Caco-2 (cell line): ENCODE measurements around the gene SMARCD1. TPM values are rescaled to one million over a fixed set of nuclear protein-coding genes. Genes with fewer than 3 reads are reported as not detected.
A peak's percentile ranks its signal among the peaks of the same experiment; 100 is the strongest.

Source experiments
- BruUV-seq: library from RNA; stranded (reverse); fragments of 400-500 nt; replicated peaks from 2 replicates; lab custom pipeline; 2021; lab: Mats Ljungman, UMichigan
- CTCF ChIA-PET: fragments of 300-600 bp; sonication (Branson Sonifier 250); formaldehyde crosslinking; loops from one replicate; lab custom pipeline; 2022; ENCODE audit warnings: antibody characterized with exemption; lab: Charles Lee
- POLR2A ChIA-PET: fragments of 300-600 bp; sonication (Branson Sonifier 250); formaldehyde crosslinking; loops from one replicate; lab custom pipeline; 2022; ENCODE audit warnings: antibody characterized with exemption; lab: Charles Lee
- DNase-seq, 2 experiments: peaks; one replicate each; pipeline versions ENCODE4 v3.0.0 to v3.0.0-alpha.2; 2020 to 2022
- H3K27me3 ChIP-seq: replicated peaks from 2 replicates; pipeline ENCODE4 v1.6.0; 2011; ENCODE audit warnings: low read length; ENCODE audit not compliant: control insufficient read depth, insufficient read depth
- H3K36me3 ChIP-seq: 2 replicates; pipeline ENCODE4 v1.5.1; 2011; ENCODE audit warnings: low read length; ENCODE audit not compliant: control insufficient read depth, insufficient read depth
- H3K4me1 ChIP-seq: fragments of 250-450 bp; sonication (Bioruptor Pico); 2 replicates; pipeline ENCODE4 v1.5.1; 2020; ENCODE audit warnings: mild to moderate bottlenecking
- H3K4me3 ChIP-seq: 2 replicates; pipeline ENCODE4 v1.5.1; 2011; ENCODE audit warnings: low read depth, mild to moderate bottlenecking, control low read depth, low read length
- H3K9me3 ChIP-seq: fragments of 250-450 bp; sonication (Bioruptor Pico); 2 replicates; pipeline ENCODE4 v1.5.1; 2020; ENCODE audit warnings: mild to moderate bottlenecking, moderate library complexity
- H3K27ac Mint-ChIP-seq: one replicate; pipeline ENCODE4 v1.8.0; 2022; ENCODE audit warnings: mixed read lengths; ENCODE audit not compliant: unreplicated experiment
- H3K27me3 Mint-ChIP-seq: one replicate; pipeline ENCODE4 v1.8.0; 2022; ENCODE audit warnings: mixed read lengths; ENCODE audit not compliant: insufficient read depth, unreplicated experiment
- H3K36me3 Mint-ChIP-seq: one replicate; pipeline ENCODE4 v1.8.0; 2022; ENCODE audit warnings: mild to moderate bottlenecking, mixed read lengths; ENCODE audit not compliant: insufficient read depth, unreplicated experiment
- H3K4me1 Mint-ChIP-seq: one replicate; pipeline ENCODE4 v1.8.0; 2022; ENCODE audit warnings: low read depth, mixed read lengths; ENCODE audit not compliant: unreplicated experiment
- H3K4me3 Mint-ChIP-seq: one replicate; pipeline ENCODE4 v1.8.0; 2022; ENCODE audit warnings: mild to moderate bottlenecking, moderate library complexity, mixed read lengths; ENCODE audit not compliant: unreplicated experiment
- H3K9me3 Mint-ChIP-seq: one replicate; pipeline ENCODE4 v1.8.0; 2022; ENCODE audit warnings: mixed read lengths; ENCODE audit not compliant: unreplicated experiment
- CTCF ChIP-seq, 2 experiments: fragments of 200-600 bp in 1 of 2; IDR thresholded peaks; 1 replicate in 1 of 2; 2 replicates in 1 of 2; pipeline versions ENCODE4 v1.5.1 to v1.8.0; 2011 to 2022; ENCODE audit warnings: antibody characterized with exemption in 1 of 2, control low read depth in 1 of 2, inconsistent platforms in 1 of 2, low read depth in 1 of 2, low read length in 1 of 2, mild to moderate bottlenecking in 1 of 2, moderate library complexity in 1 of 2; ENCODE audit not compliant: insufficient read depth in 1 of 2, severe bottlenecking in 1 of 2, unreplicated experiment in 1 of 2
- intact Hi-C: fragments of 100-400 bp; cut with micrococcal nuclease; formaldehyde crosslinking; loops from one replicate; pipeline ENCODE4 v1.10.0; 2022; ENCODE audit not compliant: unreplicated experiment
- total RNA-seq: library from RNA; stranded (reverse); gene quantifications from 2 replicates; pipeline ENCODE4 v1.2.3, GENCODE V29; 2022

Gene SMARCD1
- total RNA-seq, 1 experiment from 2014 or later = 158 TPM

GRCh38 chr12:50073206-50073605 lies 11.9 kb upstream of the SMARCD1 start:
- Mint-ChIP-seq H3K4me3 (no peak overlapping the region), H3K9me3 (no peaks in the 10 kb centered on the region), H3K4me1 (peaks cover 25% of the 10 kb centered on the region), H3K27ac (no peak overlapping the region), H3K36me3 (peaks cover 5% of the 10 kb centered on the region), H3K27me3 (no peaks in the 10 kb centered on the region)
- Histone ChIP-seq H3K9me3 (no peaks in the 10 kb centered on the region), H3K36me3 (no peaks in the 10 kb centered on the region), H3K27me3 (no peaks in the 10 kb centered on the region), H3K4me3 (no peak overlapping the region), H3K4me1 (peaks cover 23% of the 10 kb centered on the region)
- DNase-seq = no peak
- intact Hi-C loops = no loop called here
- CTCF ChIA-PET = no interaction called here
- no peak for TF ChIP-seq CTCF (IDR thresholded peaks at IDR 0.05; ENCODE audit: insufficient read depth in 1 of 2, low read depth in 1 of 2, low read length in 1 of 2, severe bottlenecking in 1 of 2, unreplicated experiment in 1 of 2)
- POLR2A ChIA-PET = no interaction called here
- no TSS peak for BruUV-seq

- intact Hi-C loops = loop anchor here (2.0 kb wide), 1 partner anchor 93 kb away; the partner anchor contains the start of gene CERS5
- DNase-seq = no peak
- Histone ChIP-seq H3K27me3 (no peaks in the 10 kb centered on the region), H3K36me3 (no peaks in the 10 kb centered on the region), H3K4me3 (no peak overlapping the region), H3K9me3 (no peaks in the 10 kb centered on the region), H3K4me1 (peaks cover 23% of the 10 kb centered on the region)
- ChIA-PET POLR2A (no interaction called here), CTCF (interaction anchor here (0.6 to 2.0 kb wide), 5 partner anchors 9 to 105 kb away, joined by 3 to 10 read pairs (median 6); partner anchors contain the start of gene COX14)
- Mint-ChIP-seq H3K36me3 (peaks cover 5% of the 10 kb centered on the region), H3K9me3 (no peaks in the 10 kb centered on the region), H3K27ac (no peak overlapping the region), H3K4me3 (no peak overlapping the region), H3K4me1 (peaks cover 25% of the 10 kb centered on the region), H3K27me3 (no peaks in the 10 kb centered on the region)
- no peak for TF ChIP-seq CTCF (IDR thresholded peaks at IDR 0.05; ENCODE audit: insufficient read depth in 1 of 2, low read depth in 1 of 2, low read length in 1 of 2, severe bottlenecking in 1 of 2, unreplicated experiment in 1 of 2)
- BruUV-seq = no TSS peak
Measured at GRCh38 chr12:50073712-50074111, 11.4 kb upstream of the SMARCD1 start.

GRCh38 chr12:50074936-50075807 lies 10.0 kb upstream of the SMARCD1 start:
- CTCF ChIA-PET = interaction anchor here (0.6 to 2.0 kb wide), 10 partner anchors 10 to 108 kb away, joined by 3 to 13 read pairs (median 4); partner anchors contain the start of genes CERS5, COX14 and SMARCD1
- peak; percentile 91 to 95 for DNase-seq
- H3K27me3 ChIP-seq = no peaks in the 10 kb centered on the region
- no peak overlapping the region for H3K4me3 ChIP-seq
- Mint-ChIP-seq H3K9me3 (no peaks in the 10 kb centered on the region), H3K27me3 (no peaks in the 10 kb centered on the region), H3K36me3 (peaks cover 5% of the 10 kb centered on the region), H3K27ac (peak overlapping the region; percentile 66), H3K4me3 (peak overlapping the region; percentile 36), H3K4me1 (peaks cover 21% of the 10 kb centered on the region)
- peak; percentile 95 to 97 for TF ChIP-seq CTCF (IDR thresholded peaks at IDR 0.05; ENCODE audit: insufficient read depth in 1 of 2, low read depth in 1 of 2, low read length in 1 of 2, severe bottlenecking in 1 of 2, unreplicated experiment in 1 of 2)
- no peaks in the 10 kb centered on the region for H3K36me3 ChIP-seq
- H3K9me3 ChIP-seq = no peaks in the 10 kb centered on the region
- H3K4me1 ChIP-seq = peaks cover 20% of the 10 kb centered on the region
- intact Hi-C loops = loop anchor here (1.0 to 2.0 kb wide), 7 partner anchors 10 to 239 kb away; partner anchors contain the start of genes CERS5 and SMARCD1
- POLR2A ChIA-PET = interaction anchor here (0.9 kb wide), 1 partner anchor 10 kb away, joined by 5 read pairs; the partner anchor contains the start of gene SMARCD1
- no TSS peak for BruUV-seq
